Activated naive CD4-positive, alpha-beta T cell (primary cell): ENCODE measurements around the gene CTTNBP2NL.

Experiments used
- DNase-seq, 4 experiments: peaks; one replicate each; lab custom pipeline; 2025; lab: John Stamatoyannopoulos, UW

The CTTNBP2NL gene

DNA sequence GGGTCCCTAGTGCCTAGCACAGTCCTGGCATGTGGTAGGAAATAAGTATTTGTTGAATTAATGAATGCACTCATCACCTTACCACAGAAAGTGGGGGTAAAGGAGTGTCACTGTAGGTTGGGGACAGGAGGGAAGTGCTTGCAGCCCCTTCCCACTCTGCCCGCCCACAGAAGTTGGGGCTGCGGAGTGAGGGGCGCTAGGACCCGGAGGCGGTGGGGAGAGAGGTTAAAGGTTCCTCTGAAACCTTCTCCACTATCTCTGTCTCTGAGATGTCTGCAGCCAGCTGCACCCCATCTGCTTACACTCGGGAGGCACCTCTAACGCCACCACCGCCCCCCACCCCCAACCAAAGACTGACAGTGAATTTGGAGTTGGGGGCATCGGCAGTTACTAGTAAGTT lies 111.3 kb downstream of the CTTNBP2NL start:
- no peak for DNase-seq

DNA sequence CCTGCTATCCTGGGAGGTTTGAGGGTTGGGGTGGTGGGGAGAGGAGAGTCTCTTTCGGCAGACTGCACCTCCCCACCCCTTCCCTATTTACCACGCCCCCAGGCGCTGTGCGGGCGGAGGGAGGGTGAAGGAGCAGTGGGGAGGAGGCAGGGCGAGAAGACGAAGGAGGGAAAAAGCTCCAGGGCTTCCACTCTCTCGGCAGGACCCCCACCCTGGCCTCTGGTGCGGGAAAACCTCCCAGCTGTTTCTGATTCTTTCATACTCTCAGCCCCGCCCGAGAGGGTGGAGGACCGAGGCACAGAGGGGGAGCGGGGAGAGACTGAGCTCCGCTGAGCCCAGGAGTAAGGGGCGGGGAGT lies 111.9 kb downstream of the CTTNBP2NL start:
- peak in 1 of 4 experiments; percentile 16 for DNase-seq

DNA sequence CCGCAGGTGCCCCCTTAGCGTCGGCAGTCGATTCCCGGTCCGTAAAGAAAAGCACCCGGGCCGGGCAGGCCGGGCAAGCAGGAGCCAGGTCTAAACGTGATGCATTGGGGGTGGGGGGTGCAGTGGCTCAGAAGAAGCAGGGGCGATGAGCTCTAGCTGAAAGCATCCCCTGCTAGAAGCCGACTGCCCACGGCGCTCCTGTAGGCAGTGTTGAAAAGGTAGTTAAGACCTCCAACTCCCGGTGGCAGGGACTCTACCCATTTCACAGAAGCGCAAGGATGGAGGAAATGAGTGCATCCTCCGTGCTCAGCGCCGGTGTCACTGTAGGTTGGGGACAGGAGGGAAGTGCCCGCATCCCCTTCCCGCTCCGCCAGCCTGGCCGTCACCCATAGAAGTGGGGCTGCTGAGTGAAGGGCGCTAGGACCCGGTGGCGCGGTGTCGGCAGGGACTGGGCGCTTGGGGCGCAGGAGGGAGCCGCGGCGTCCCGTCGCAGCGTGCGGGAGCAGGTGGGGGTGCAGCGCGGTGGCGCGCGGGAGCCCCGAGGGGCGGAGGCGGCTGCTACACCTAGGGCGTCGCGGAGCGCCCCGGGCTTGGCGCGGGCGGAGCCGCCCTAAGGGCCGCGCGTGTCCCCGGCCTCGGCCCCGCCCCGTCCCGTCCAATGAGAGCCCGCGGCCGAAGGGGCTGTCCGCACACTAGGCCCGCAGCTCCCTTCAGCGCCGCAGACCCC lies 112.4 kb downstream of the CTTNBP2NL start, which contains the start of gene WNT2B:
Gene WNT2B, plus strand, starts transcription at position 688 of the 727 bp plus-strand sequence. CDS start 298 bp downstream, outside the sequence.
- peak in 3 of 4 experiments; percentile 14 to 42 (median 19) for DNase-seq

DNA sequence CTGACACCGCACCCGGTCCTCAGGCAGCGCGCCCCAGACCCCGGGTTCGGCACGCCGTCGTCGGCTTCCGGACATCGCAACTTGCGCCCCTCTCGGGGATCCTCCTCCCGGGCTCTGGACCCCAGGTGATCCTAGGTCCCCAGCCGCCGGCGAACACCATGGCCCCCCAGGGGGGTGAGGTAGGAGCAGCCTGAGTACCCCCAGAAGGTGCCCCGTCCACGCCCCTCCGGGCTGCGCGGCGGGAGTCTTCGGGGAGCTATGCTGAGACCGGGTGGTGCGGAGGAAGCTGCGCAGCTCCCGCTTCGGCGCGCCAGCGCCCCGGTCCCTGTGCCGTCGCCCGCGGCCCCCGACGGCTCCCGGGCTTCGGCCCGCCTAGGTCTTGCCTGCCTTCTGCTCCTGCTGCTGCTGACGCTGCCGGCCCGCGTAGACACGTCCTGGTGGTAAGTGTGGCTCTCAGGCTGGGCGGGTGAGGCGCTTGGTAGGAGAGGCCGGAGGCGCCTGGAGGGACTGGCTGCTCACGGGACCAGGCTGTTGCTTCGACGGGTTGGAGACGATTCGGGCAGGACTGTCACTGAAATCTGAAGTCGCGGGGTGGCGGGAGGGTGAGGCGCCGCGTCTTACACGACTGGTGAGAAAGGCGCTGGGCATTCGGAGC lies 113.1 kb downstream of the CTTNBP2NL start:
- peak in 1 of 4 experiments; percentile 25 for DNase-seq

DNA sequence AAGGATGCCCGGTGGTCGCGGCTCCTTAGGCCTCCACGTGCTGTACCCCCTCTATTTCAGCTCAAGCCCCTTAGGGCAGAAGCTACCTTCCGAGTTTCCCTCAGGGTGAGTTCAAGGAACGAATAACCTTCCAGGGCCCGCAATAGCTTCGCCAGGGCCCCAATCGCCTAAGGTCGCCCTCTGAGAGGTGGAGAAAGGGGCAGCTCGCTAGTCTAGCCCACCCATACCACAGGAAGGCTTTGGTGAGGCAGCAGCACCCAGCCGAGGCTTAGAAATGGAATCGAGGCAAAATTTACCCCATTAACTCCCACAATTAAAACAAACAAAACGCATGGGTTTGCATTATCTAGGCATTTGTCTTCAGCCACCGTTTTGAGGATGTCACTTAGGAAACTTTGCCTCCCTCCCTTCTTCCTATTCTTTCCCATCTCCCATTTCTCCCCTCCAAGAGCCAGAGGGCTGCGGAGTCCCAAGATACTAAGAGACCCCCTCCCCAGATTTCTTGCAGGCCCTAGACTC lies 113.7 kb downstream of the CTTNBP2NL start:
- no peak for DNase-seq

DNA sequence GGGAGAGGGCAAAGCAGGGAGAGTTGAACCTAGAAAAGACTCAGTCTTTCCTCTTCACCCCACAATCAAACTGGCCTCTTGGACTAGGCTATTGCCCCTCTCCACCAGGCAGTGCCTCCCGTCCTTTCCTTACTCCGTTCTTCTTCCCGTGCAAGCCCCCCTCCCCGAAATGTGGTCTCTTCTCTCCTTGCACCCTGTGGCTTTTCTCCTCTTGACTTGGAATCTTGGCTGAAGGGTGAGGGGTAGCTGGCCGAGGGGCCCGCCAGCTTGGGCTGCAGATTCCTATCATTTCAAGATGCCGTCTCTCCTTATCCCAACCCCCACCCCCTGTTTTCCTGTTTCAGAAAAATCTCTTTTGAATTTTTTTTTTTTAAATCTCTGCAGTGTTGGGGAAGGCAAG lies 114.3 kb downstream of the CTTNBP2NL start:
- no peak for DNase-seq
